GM21528 (cell line): ENCODE measurements around the gene GFOD2.
"Not testable (repeated sequence)": the region's sequence is repeated elsewhere in the genome, so short reads cannot be mapped to it uniquely, and the experiment has no call there.

ENCODE experiments used
- ATAC-seq: cut with Tn5 transposase; IDR thresholded peaks from one replicate; pipeline ENCODE4 v1.9.1; 2021; ENCODE audit warnings: mild to moderate bottlenecking, moderate library complexity; ENCODE audit not compliant: unreplicated experiment, low FRiP score

GFOD2 gene

DNA sequence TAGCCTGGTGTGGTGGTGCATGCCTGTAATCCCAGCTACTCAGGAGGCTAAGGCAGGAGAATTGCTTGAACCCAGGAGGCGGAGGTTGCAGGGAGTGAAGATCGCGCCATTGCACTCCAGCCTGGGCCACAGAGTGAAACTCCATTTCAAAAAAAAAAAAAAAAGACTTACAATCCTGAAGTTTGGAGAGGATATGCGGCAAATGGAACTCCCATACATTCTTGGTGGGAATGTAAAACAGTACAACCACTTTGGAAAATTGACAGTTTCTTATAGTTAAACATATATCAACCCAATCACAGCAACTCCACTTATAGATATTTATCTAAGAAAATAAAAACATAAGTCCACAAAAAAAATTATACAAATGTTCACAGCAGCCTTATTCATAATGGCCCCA, 11.9 kb downstream of the GFOD2 start:
- no peak for ATAC-seq

DNA sequence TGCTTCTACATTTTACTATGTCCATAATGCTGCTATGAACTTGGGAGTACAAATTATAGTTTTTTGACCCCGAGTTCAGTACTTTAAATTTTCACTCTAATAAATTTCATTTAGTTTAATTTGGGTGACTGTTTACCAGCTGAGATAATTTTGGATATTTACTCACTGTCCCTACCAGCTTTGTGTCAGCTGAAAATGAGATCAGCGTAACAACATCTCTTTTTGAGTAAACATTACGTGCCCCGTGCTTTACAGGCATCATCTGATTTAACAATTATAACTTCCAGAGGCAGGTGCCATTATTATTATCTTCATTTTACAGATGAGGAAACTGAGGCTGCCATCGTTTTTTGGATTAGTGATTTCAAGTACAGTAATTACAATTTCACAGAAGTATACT, 15.0 kb downstream of the GFOD2 start:
- ATAC-seq = no peak

DNA sequence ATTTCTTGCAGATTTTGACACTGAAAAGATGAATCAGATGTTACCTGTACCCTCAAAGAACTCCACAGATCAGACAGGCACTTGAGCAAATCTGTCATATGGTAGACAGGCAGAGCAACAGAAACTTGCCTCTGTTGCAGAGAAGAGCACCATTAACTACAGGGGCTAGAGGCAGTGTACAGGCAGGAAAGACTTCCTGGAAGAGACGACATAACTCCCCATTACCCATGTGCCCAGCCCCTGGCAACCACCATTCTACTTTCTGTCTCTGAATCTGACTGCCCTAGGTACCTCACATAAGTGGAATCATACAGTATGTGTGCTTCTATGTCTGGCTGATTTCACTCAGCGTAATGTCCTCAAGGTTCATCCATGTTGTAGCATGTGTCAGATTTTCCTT, 15.5 kb downstream of the GFOD2 start:
- no peak for ATAC-seq

DNA sequence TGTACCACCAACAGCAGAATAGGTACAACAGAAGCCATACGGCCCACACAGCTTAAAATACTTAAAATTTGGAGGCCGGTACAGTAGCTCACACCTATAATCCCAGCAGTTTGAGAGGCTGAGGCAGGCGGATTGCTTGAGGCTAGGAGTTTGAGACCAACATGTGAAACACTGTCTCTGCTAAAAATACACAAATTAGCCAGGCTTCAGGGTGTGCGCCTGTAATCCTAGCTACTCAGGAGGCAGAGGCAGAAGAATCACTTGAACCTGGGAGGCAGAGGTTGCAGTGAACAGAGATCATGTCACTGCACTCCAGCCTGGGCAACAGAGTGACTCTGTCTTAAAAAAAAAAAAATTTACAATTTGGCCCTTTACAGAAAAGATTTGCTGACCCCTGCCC, 17.0 kb downstream of the GFOD2 start:
- no peak for ATAC-seq

DNA sequence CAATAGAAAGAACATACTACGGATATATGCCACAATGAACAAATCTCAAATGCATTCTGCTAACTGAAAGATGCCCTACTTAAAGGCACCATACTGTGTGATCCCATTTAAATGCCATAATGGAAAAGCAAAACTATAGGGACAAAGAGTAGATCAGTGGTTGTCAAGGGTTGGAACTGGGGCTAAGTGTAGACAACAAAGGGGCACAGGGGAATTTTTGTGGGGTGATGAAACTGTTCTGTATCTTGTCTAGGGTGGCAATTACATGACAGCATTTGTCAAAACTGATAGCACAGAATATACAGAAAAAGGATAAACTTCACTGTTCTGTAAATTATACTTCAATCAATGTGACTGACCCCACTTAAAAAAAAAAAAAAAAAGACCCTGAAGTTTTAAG, 17.7 kb downstream of the GFOD2 start:
- ATAC-seq = no peak

DNA sequence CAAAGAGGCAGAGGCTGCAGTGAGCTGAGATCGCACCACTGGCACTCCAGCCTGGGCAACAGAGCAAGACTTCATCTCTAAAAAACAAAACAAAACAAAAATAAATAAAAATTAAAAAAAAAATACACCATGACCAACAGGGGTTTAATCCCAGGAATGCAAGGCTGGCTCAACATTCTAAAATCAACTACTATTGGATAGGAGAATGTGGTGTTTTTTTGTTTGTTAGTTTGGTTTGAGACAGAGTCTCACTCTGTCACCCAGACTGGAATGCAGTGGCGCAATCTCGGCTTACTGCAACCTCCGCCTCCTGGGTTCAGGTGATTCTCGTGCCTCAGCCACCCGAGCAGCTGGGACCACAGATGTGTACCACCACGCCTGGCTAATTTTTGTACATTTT, 19.9 kb downstream of the GFOD2 start:
- no peak for ATAC-seq

DNA sequence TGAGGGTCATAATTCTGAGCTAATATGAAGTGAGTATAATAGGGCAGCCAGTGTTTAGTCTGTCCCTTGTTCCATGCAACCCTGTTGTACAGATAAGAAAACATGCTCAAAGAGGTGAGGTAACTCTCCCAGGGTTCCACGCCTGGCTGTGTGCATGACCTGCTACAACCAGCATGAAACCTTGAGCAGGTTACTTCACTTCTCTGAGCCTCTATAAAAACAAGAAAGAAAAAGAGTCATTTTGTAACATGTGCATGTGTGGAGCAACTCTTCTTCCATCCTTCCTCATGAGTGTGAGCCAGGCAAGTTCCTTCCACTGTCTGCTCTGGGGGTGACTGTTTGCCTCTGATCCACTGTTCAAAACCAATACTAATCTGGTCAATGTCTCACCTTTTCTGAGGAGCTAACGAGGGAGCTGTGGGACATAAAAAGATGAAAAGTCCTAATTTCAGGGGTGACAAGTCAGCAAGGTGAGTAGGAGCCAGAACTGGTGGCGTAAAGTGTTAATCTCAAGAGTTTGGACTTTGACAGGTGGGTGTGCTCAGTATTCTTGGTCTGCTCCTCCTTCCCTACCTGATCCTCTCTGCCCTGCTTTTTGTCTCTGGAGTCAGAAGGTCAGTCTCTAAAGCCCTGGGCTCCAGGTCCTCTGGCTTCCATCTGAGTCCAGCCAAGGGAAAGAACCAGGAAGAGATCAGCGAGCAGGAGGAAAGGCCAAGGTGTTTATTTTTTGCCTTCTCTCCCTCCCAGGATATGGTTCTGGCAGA, 21.5 kb downstream of the GFOD2 start:
- no peak for ATAC-seq

DNA sequence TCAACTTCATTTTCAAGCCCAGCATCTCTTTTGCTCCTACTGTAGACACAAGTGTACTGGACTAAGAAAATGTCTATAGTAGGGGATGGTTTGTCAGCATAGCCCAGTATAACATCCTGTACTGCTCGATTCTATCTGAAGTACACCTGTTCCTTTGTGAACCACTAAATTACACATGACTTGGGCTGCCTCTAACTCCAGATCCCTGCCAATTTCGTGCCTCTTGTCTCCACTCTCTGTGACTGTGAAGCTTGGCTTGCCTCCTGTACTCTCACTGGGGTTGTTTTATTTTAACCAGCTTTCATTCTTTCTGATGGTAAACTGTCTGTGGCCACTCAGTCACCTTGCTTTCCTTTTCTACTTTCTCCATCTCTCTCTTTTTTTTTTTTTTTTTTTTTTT, 24.5 kb downstream of the GFOD2 start:
- no peak for ATAC-seq

DNA sequence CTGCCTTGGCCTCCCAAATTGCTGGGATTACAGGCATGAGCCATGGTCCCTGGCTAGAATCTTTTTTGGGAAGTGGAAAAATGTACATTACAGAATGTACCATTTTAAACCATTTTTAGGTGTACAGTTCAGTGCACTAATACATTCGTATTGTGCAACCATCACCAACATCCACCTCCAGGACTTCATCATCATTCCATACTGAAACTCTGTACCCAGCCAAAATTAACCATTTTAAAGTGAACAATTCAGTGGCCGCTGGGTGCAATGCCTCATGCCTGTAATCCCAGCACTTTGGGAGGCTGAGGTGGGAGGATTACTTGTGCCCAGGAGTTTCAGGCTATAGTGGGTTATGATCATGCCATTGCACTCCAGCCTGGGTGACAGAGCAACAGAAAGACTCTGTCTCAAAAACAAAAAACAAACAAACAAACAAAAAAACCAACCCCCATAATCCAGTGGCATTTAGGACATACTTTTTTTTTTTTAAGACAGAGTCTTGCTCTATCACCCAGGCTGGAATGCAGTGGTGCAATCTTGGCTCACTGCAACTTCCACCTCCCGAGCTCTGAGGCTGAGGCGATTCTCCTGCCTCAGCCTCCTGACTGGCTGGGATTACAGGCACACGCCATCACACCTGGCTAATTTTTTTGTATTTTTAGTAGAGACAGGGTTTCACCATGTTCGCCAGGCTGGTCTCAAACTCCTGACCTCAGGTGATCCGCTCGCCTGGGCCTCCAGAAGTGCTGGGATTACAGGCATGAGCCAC, 25.4 kb downstream of the GFOD2 start:
- not testable (repeated sequence) for ATAC-seq

DNA sequence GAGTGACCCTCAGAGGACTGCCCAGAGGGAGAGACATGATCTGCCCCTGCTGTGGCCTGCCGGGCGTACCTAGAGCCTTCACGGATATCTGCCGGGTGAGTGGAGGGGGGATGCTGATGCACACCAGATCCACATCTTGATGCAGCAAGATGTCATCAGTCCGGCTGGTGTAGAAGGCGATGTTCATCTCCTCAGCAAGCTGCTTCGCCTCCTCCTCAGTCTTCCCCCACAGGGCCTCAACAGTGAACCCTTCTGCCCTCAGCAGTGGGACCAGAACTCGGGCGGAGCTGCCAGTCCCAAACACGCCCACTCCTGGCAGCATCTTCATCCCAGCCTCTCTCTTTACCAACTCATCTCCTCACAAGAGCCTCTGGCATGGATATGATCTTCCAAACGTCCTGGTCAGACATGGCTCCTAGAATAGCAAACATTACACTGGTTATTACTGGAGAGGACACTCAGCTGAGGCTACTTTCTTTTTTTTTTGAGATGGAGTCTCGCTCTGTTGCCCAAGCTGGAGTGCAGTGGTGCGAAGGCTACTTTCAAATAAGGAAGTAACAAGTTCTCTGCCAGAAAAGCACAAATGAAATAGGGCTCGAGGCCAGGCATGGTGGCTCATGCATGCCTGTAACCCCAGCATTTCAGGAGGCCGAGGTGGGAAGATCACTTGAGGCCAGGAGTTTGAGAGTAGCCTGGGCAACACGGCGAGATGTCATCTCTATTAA, 33.6 kb downstream of the GFOD2 start:
- ATAC-seq = no peak

DNA sequence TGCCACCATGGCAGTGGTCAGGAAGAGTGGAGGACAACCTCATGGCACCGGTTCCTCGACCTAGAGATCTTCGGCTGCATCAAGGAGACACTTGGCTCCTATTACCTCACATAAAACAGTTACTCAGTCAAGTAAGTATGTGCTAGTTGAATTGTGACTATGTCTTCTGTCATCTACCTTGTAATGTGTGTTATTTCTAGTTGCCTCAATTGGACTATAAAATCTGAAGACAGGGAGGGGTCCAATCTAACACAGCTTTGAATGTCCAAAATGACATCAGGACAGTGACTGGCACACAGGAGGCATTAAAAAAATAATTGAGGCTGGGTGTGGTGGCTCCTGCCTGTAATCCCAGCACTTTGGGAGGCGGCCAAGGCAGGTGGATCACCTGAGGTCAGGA, 35.3 kb downstream of the GFOD2 start:
- no peak for ATAC-seq

DNA sequence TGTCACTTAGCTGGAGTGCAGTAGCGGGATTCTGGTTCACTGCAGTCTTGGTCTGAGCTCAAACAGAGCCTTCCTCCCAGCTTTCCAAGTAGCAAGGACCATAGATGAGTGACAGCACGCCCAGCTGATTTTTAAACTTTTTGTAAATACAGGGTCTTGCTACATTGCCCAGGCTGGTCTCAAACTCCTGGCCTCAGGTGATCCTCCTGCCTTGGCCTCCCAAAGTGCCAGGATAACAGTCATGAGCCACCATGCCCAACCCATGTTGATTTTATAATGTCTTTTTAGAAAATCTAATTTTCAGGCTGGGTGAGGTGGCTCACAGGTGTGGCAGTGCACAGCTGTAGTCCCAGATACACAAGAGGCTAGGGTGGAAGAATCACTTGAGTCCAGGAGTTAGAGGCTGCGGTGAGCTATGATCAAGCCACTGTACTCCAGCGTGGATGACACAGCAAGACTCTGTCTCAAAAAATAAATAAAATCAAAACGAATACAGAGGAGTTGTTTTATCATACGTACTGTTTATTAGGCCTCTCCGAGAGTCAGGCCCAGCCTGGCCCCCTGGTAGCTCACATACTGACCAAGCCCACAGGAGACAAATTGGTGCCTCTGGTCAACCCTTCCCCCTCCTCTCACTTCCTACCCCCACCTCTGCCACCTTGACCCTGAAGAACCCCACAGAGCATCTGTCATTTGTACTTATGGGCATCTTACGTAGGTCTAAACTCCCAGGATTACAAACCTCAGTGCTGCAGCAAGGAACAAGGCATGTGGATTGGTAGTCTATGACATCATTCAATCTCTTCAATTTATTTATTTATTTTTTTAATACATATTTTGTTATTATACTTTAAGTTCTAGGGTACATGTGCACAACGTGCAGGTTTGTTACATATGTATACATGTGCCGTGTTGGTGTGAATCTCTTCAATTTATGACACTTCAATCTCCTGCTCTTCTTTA, 38.9 kb downstream of the GFOD2 start:
- ATAC-seq = no peak

DNA sequence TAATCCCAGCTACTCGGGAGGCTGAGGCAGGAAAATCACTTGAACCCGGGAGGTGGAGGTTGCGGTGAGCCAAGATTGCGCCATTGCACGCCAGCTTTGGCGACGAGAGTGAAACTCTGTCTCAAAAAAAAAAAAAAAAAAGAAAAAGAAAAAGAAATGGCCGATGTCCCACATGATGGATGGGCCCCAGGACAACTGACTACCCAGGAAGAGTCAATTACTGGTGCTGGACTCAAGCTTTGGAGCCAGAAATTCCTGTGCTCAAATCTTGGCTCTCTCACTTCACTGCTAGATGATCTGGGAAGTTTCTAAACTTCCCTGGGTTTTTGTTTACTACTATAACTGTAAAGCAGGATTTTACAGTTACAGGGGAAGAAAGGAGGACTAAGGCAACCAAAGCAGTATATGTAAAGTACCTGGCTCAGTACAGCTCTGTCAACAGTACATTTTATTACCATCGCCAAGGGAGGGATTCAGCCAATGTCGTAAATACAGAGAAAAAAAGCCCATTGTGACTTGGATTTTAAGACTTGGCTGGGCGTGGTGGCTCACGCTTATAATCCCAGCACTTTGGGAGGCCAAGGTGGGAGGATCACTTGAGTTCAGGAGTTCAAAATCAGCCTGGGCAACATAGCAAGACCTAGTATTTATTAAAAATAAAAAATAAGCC, 40.6 kb downstream of the GFOD2 start:
- no peak for ATAC-seq

DNA sequence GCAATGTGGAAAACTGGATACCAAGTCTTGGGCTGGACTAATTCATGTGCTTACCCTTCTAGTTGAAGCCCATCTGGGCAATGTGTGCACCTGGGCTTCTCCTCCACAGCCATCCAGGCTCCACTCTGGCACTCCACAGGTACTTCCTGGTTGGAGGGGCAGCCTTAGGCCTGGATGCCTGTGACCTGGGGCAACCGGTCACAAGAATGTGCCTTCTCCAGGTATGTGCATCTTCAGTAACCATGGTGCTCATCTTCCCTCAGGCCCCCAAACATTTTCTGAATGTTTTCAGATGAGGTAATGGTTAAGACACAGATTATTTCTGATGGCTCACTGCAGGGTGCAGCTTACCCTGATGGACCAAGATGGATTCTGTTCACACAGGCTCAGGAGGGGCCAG, 41.4 kb downstream of the GFOD2 start:
- no peak for ATAC-seq

DNA sequence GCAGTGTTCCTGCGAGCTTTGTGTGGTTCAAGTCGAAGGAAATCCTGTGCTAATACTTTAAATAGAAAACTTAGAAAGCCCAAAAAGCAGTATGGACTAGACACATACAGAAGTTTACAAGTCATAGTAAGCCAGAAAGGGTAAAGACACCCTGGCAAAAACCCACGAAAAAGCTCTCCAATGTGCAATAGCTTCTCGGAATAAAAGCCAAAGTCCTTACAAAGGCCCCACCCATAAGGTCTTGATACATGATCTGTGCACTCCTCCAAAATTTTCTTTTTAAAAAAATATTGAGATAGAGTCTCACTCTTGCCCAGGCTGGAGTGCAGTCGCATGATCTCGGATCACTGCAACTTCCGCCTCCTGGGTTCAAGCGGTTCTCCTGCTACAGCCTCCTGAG, 42.2 kb downstream of the GFOD2 start:
- ATAC-seq = no peak

DNA sequence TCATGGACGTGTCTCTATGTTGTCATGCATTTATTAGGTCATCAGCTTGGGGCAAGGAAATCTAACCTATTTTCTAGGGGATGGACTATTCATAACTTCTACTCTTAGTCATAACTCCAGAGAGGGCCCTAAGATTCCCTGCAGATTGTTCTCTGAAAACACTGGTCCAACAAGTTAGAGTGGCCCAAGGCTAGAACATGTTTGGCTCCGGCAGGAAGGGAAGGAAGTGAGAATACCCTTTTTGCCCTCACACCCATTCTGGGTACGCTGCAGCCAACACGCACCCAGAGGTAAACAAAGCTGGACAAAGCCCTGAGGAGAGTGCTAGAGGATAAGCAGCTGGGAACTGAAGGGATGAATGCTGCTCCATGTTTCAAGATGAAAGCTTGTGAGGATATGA, 42.6 kb downstream of the GFOD2 start:
- ATAC-seq = no peak

DNA sequence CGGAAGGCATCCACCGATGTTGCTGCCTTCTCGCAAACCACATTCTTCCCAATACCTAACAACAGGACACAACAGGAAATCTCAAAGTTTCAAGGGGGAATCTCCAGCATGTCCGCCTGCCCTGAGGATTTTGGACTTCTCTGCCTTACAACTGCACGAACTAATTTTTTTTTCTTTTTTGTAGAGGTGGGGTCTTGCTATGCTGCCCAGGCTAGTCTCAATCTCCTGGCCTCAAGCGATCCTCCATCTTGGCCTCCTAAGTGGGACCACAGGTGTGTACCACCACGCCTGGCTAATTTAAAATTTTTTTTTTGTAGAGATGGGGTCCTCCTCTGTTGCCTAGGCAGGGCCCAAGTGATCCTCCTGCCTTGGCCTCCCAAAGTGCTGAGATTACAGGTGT, 43.1 kb downstream of the GFOD2 start:
- ATAC-seq = no peak

DNA sequence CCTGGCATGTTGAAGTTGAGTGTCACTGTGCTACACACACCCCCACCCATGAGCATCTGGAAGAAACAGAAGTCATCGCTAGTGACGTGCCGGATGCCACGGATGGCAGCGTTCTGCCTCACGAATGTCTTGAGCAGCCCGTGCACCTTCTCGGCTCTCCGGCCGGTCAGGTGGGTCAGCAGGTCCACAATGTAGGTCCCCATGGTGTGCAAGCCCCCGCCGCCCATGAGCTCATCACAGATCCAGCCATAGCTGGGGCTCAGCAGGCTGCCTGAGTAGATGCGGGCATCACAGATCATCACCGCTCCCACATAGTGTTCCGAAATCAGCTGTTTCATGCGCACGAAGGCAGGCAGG, 43.6 kb downstream of the GFOD2 start:
- no peak for ATAC-seq

DNA sequence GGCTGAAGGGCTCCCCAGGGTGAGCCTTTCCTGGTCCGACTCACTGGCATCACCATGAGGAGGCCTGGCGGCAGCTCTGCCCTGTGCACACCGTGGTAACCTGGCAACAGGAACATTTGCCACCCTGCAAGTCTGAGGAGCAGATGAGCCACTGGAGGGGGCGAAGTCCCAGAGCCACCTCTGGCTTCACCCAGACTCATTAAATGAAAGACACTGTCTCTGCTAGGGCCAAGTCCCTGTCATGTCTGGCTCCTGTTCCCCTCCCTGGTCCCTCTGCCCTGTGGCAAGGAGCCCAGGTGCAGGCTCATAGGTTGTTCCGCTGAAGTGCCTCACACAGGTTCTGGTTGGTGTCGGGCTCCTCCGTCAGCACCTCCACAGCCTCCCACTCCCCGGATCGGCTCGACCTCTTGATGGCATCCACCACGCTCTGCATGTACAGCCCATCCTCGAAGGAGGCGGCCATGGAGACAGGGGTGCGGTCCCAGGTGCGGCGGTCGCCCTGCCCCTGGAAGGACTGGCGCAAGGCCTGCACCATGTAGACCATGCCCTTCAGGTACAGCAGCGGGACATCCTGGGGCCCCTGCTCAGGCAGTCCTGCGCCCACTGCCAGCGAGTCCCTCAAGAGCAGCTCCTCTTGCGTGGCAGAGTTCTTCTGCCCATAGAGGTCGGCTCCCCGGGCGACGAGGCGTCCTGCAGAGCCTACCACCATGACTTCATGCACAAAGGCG, 44.1 kb downstream of the GFOD2 start:
- no peak for ATAC-seq
